ENCODE measurements around the gene UVRAG. TPM values are rescaled to one million over a fixed set of nuclear protein-coding genes. Genes with fewer than 3 reads are reported as not detected.

The UVRAG gene
- total and polyA plus RNA-seq, 2 of the 13 experiments (the other 11 are each of a cell fraction or from before 2014, with no cell fraction given) = 9.7 to 17.3 TPM

GRCh38 chr11:75814363-75814676 lies 690 bp upstream of the UVRAG start (continued):
- TF ChIP-seq MLX (CRISPR knock-in tag; IDR thresholded peaks at IDR 0.05) (no peak), ZNF142 (CRISPR knock-in tag; IDR thresholded peaks at IDR 0.05) (0 out of 2 replicates have a peak, but pooled peaks have one; percentile 30), SSRP1 (CRISPR knock-in tag; IDR thresholded peaks at IDR 0.05) (no peak)

- Histone ChIP-seq H3K27me3 (ENCODE audit: control insufficient read depth in 1 of 2, insufficient read depth in 2 of 2, low read length in 2 of 2) (no peaks in the 10 kb centered on the region; a peak in 1 of 5 replicates), H3K79me2 (ENCODE audit: insufficient read depth, low read length) (peaks cover 36% of the 10 kb centered on the region), H3K4me3 (replicated peaks in 1 of 3; ENCODE audit: insufficient read depth in 1 of 3, low read depth in 2 of 3, low read length in 3 of 3) (peak overlapping the region; percentile 82 to 92 (median 91)), H3K4me2 (ENCODE audit: low read depth, low read length) (peak overlapping the region; percentile 89), H3K9me3 (ENCODE audit: low read length) (no peaks in the 10 kb centered on the region), H2AFZ (ENCODE audit: low read length) (no peak overlapping the region), H3K9ac (ENCODE audit: insufficient read depth, low read depth, low read length) (peak overlapping the region; percentile 89), H3K27ac (ENCODE audit: extremely low read length, insufficient read depth, low read length) (peak overlapping the region; percentile 83), H3K36me3 (replicated peaks in 1 of 2; ENCODE audit: control insufficient read depth in 1 of 2, insufficient read depth in 2 of 2, low read length in 2 of 2) (no peaks in the 10 kb centered on the region), H3K4me1 (ENCODE audit: insufficient read depth, low read length) (peaks cover 75% of the 10 kb centered on the region), H4K20me1 (ENCODE audit: insufficient read depth, low read length) (no peaks in the 10 kb centered on the region)
- no TSS peak for BruUV-seq (replicated peaks)
- in situ Hi-C loops (cut with HindIII; ENCODE audit: extremely low pct_ligation_motif_present, low pct_unique_long_range_greater_than_20kb) = no loop called here
- no peak for FAIRE-seq
- POLR2A ChIA-PET = interaction anchor here (1.0 to 2.9 kb wide), 5 partner anchors 14 to 53 kb away, joined by 3 to 10 read pairs (median 7); no protein-coding TSS in a partner anchor
- ATAC-seq = peak; percentile 30
- DNase-seq (ENCODE audit: low spot score) = no peak
- intact Hi-C loops (cut with micrococcal nuclease; ENCODE audit: unreplicated experiment) = loop anchor here (1.0 to 10.0 kb wide), 2 partner anchors 9 to 969 kb away; partner anchors contain the start of gene TSKU
- CTCF ChIA-PET (ENCODE audit: low intra/inter-chr PET ratio, low total read pairs) = no interaction called here
- 3% methylated on average over 12 of the region's 60 CpGs for WGBS (ENCODE audit: low lambda C conversion rate)
- TF ChIP-seq HOXA7 (CRISPR knock-in tag; IDR thresholded peaks at IDR 0.05) = no peak
- TF ChIP-seq ZNF337 (CRISPR knock-in tag; IDR thresholded peaks at IDR 0.05; ENCODE audit: borderline replicate concordance, low read depth) = no peak
- no peak for TF ChIP-seq TEAD2 (CRISPR knock-in tag; IDR thresholded peaks at IDR 0.05)
- TF ChIP-seq SOX13 (IDR thresholded peaks at IDR 0.05) = no peak
- TF ChIP-seq SOX13 (CRISPR knock-in tag; conservative IDR thresholded peaks at IDR 0.05 in 1 of 2, IDR thresholded peaks at IDR 0.05 in 1 of 2) = no peak; a peak in 1 of 4 replicates
- no peak for TF ChIP-seq PITX1 (CRISPR knock-in tag; IDR thresholded peaks at IDR 0.05)
- TF ChIP-seq CENPT (CRISPR knock-in tag; IDR thresholded peaks at IDR 0.05; ENCODE audit: low read depth) = no peak
- no peak for TF ChIP-seq NFATC3 (CRISPR knock-in tag; IDR thresholded peaks at IDR 0.05)
- no peak; the same call in 1 of the 2 replicates for TF ChIP-seq HIVEP1 (CRISPR knock-in tag; IDR thresholded peaks at IDR 0.05)
Observed at GRCh38 chr11:75815345-75816168, 547 bp downstream of the UVRAG start.

All from HepG2 (cell line).